ENCODE measurements around the gene FUS.

The FUS gene

GRCh38 chr16:31187808-31188189 lies 7.9 kb downstream of the FUS start:
- Histone ChIP-seq H3K36me3 (ENCODE audit: insufficient read depth, low read length) (peaks cover 100% of the 10 kb centered on the region), H3K4me1 (ENCODE audit: insufficient read depth, low read length, severe bottlenecking) (no peaks in the 10 kb centered on the region), H3F3A (ENCODE audit: insufficient read depth, low read length) (peaks cover 4% of the 10 kb centered on the region; the same call in 1 of the 2 replicates), H3K9me3 (ENCODE audit: low read length) (no peaks in the 10 kb centered on the region), H3K4me3 (ENCODE audit: low read depth, low read length, poor library complexity, severe bottlenecking) (no peak overlapping the region), H2AFZ (ENCODE audit: low read length) (no peak overlapping the region), H3K27ac (ENCODE audit: low read depth, low read length, poor library complexity, severe bottlenecking) (no peak overlapping the region), H3K9ac (ENCODE audit: low read length) (no peak overlapping the region), H3K79me2 (ENCODE audit: insufficient read depth, low read length) (peaks cover 20% of the 10 kb centered on the region), H4K20me1 (ENCODE audit: insufficient read depth, low read length) (peaks cover 7% of the 10 kb centered on the region; the same call in 1 of the 2 replicates), H3K27me3 (ENCODE audit: insufficient read depth, low read length) (no peaks in the 10 kb centered on the region), H3K9me2 (ENCODE audit: low read depth, low read length) (no peaks in the 10 kb centered on the region), H3K4me2 (ENCODE audit: low read length) (no peak overlapping the region)
- TF ChIP-seq CTCF (IDR thresholded peaks at IDR 0.05; ENCODE audit: low read length) (no peak), EZH2 (IDR thresholded peaks at IDR 0.05; ENCODE audit: borderline replicate concordance, low read length) (no peak)

GRCh38 chr16:31188450-31189411 lies 8.8 kb downstream of the FUS start:
- Histone ChIP-seq H3K9me2 (ENCODE audit: low read depth, low read length) (no peaks in the 10 kb centered on the region), H3K4me2 (ENCODE audit: low read length) (no peak overlapping the region), H3K4me3 (ENCODE audit: low read depth, low read length, poor library complexity, severe bottlenecking) (no peak overlapping the region), H3K4me1 (ENCODE audit: insufficient read depth, low read length, severe bottlenecking) (no peaks in the 10 kb centered on the region), H3K27me3 (ENCODE audit: insufficient read depth, low read length) (no peaks in the 10 kb centered on the region), H3K9ac (ENCODE audit: low read length) (no peak overlapping the region), H3K27ac (ENCODE audit: low read depth, low read length, poor library complexity, severe bottlenecking) (no peak overlapping the region), H3K36me3 (ENCODE audit: insufficient read depth, low read length) (peaks cover 100% of the 10 kb centered on the region), H3K9me3 (ENCODE audit: low read length) (no peaks in the 10 kb centered on the region), H3K79me2 (ENCODE audit: insufficient read depth, low read length) (peaks cover 11% of the 10 kb centered on the region), H4K20me1 (ENCODE audit: insufficient read depth, low read length) (0 out of 2 replicates have a peak, but pooled peaks cover 2% of the 10 kb centered on the region), H2AFZ (ENCODE audit: low read length) (no peak overlapping the region), H3F3A (ENCODE audit: insufficient read depth, low read length) (peaks cover 4% of the 10 kb centered on the region; the same call in 1 of the 2 replicates)
- TF ChIP-seq EZH2 (IDR thresholded peaks at IDR 0.05; ENCODE audit: borderline replicate concordance, low read length) (no peak), CTCF (IDR thresholded peaks at IDR 0.05; ENCODE audit: low read length) (no peak)

- H3K27ac ChIP-seq (ENCODE audit: low read depth, low read length, poor library complexity, severe bottlenecking), result no peak overlapping the region
- peaks cover 9% of the 10 kb centered on the region; the same call in 1 of the 2 replicates for H3K79me2 ChIP-seq (ENCODE audit: insufficient read depth, low read length)
- no peak overlapping the region for H3K4me3 ChIP-seq (ENCODE audit: low read depth, low read length, poor library complexity, severe bottlenecking)
- no peaks in the 10 kb centered on the region for H3K27me3 ChIP-seq (ENCODE audit: insufficient read depth, low read length)
- TF ChIP-seq EZH2 (IDR thresholded peaks at IDR 0.05; ENCODE audit: borderline replicate concordance, low read length) (no peak), CTCF (IDR thresholded peaks at IDR 0.05; ENCODE audit: low read length) (no peak)
- no peaks in the 10 kb centered on the region for H3K9me2 ChIP-seq (ENCODE audit: low read depth, low read length)
- peaks cover 7% of the 10 kb centered on the region for H3F3A ChIP-seq (ENCODE audit: insufficient read depth, low read length)
- no peak overlapping the region for H2AFZ ChIP-seq (ENCODE audit: low read length)
- H3K4me2 ChIP-seq (ENCODE audit: low read length), result no peak overlapping the region
- no peak overlapping the region for H3K9ac ChIP-seq (ENCODE audit: low read length)
- peaks cover 100% of the 10 kb centered on the region for H3K36me3 ChIP-seq (ENCODE audit: insufficient read depth, low read length)
- 0 out of 2 replicates have a peak, but pooled peaks cover 2% of the 10 kb centered on the region for H4K20me1 ChIP-seq (ENCODE audit: insufficient read depth, low read length)
- no peaks in the 10 kb centered on the region for H3K4me1 ChIP-seq (ENCODE audit: insufficient read depth, low read length, severe bottlenecking)
- no peaks in the 10 kb centered on the region for H3K9me3 ChIP-seq (ENCODE audit: low read length)
Measured at GRCh38 chr16:31189412-31189778, 9.5 kb downstream of the FUS start.

Data from OCI-LY1 (cell line).